GM18867 (cell line): ENCODE data around the gene BCKDHB.

Source experiments
- ATAC-seq: cut with Tn5 transposase; IDR thresholded peaks from one replicate; pipeline ENCODE4 v1.9.1; 2021; ENCODE audit warnings: mild to moderate bottlenecking, moderate library complexity; ENCODE audit not compliant: unreplicated experiment

BCKDHB gene

GRCh38 chr6:80366714-80367113 lies 260.2 kb downstream of the BCKDHB start:
- ATAC-seq = no peak

- ATAC-seq = no peak
Measured at GRCh38 chr6:80376411-80376810, 269.9 kb downstream of the BCKDHB start.

- no peak for ATAC-seq
Measured at GRCh38 chr6:80380566-80380965, 274.1 kb downstream of the BCKDHB start.

GRCh38 chr6:80382811-80383210 lies 276.3 kb downstream of the BCKDHB start:
- ATAC-seq = no peak

GRCh38 chr6:80388507-80388906 lies 282.0 kb downstream of the BCKDHB start:
- peak; percentile 55 for ATAC-seq
